GM18867 (cell line): ENCODE results near the gene BACH2.
"Not testable (repeated sequence)": the region's sequence is repeated elsewhere in the genome, so short reads cannot be mapped to it uniquely, and the experiment has no call there.

Source experiments
- ATAC-seq: cut with Tn5 transposase; IDR thresholded peaks from one replicate; pipeline ENCODE4 v1.9.1; 2021; ENCODE audit warnings: mild to moderate bottlenecking, moderate library complexity; ENCODE audit not compliant: unreplicated experiment

Gene BACH2

GRCh38 chr6:90076511-90077415 lies 219.9 kb downstream of the BACH2 start:
- ATAC-seq = no peak

GRCh38 chr6:90074161-90074850 lies 222.3 kb downstream of the BACH2 start:
- no peak for ATAC-seq

- ATAC-seq = no peak
Measured at GRCh38 chr6:90072935-90073464, 223.6 kb downstream of the BACH2 start.

- ATAC-seq = no peak
Measured at GRCh38 chr6:90072501-90072900, 224.1 kb downstream of the BACH2 start.

- no peak for ATAC-seq
Measured at GRCh38 chr6:90068703-90069523, 227.7 kb downstream of the BACH2 start.

GRCh38 chr6:90068264-90068663 lies 228.4 kb downstream of the BACH2 start:
- ATAC-seq = no peak

- no peak for ATAC-seq
Measured at GRCh38 chr6:90066697-90067096, 229.9 kb downstream of the BACH2 start.

- ATAC-seq = no peak
Measured at GRCh38 chr6:90065173-90065572, 231.5 kb downstream of the BACH2 start.

GRCh38 chr6:90062667-90063066 lies 234.0 kb downstream of the BACH2 start:
- no peak for ATAC-seq

- ATAC-seq = no peak
Measured at GRCh38 chr6:90062051-90062450, 234.6 kb downstream of the BACH2 start.

- not testable (repeated sequence) for ATAC-seq
Measured at GRCh38 chr6:90059178-90059577, 237.5 kb downstream of the BACH2 start.

- ATAC-seq = not testable (repeated sequence)
Measured at GRCh38 chr6:90055924-90056323, 240.7 kb downstream of the BACH2 start.

GRCh38 chr6:90054193-90054592 lies 242.4 kb downstream of the BACH2 start:
- not testable (repeated sequence) for ATAC-seq

GRCh38 chr6:90053614-90054013 lies 243.0 kb downstream of the BACH2 start:
- ATAC-seq = no peak

GRCh38 chr6:90049295-90049694 lies 247.3 kb downstream of the BACH2 start:
- ATAC-seq = no peak

GRCh38 chr6:90048206-90048967 lies 248.3 kb downstream of the BACH2 start:
- ATAC-seq = no peak

- no peak for ATAC-seq
Measured at GRCh38 chr6:90045535-90045934, 251.1 kb downstream of the BACH2 start.

- no peak for ATAC-seq
Measured at GRCh38 chr6:90044833-90045381, 251.7 kb downstream of the BACH2 start.

- ATAC-seq = no peak
Measured at GRCh38 chr6:90044182-90044832, 252.3 kb downstream of the BACH2 start.
